HL-60/S4 treated with retinoic acid at 250 ng/mL for 4 days and 3 days (cell line): ENCODE results near the gene IGLL1.
"Not testable (repeated sequence)": the region's sequence is repeated elsewhere in the genome, so short reads cannot be mapped to it uniquely, and the experiment has no call there.

ENCODE experiments used
- in situ Hi-C: fragments of 300-500 bp; cut with MboI; formaldehyde crosslinking; loops from 2 replicates; pipeline ENCODE4 v1.7.0; 2022; ENCODE audit warnings: low sequenced_read_pairs

Gene IGLL1

DNA sequence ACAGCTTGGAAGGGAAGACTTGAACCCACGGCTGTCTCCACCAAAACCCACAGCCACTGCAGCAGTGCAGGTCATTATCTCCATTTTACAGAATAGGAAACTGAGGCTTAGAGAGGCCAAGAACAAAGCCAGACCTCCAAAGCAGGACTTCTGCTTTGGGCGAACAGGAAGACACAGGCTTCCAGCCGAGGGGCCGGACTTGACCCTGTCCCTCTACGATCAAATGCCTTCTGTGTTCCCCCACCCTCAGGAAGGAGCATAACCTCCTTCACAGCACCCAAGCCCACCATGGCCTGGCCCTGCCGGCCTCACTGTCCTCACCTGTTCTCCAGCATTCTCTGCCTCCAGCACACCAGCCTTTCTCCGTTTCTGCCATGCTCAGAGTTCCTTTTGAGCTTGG lies 15.8 kb downstream of the IGLL1 start:
- in situ Hi-C loops = no loop called here

DNA sequence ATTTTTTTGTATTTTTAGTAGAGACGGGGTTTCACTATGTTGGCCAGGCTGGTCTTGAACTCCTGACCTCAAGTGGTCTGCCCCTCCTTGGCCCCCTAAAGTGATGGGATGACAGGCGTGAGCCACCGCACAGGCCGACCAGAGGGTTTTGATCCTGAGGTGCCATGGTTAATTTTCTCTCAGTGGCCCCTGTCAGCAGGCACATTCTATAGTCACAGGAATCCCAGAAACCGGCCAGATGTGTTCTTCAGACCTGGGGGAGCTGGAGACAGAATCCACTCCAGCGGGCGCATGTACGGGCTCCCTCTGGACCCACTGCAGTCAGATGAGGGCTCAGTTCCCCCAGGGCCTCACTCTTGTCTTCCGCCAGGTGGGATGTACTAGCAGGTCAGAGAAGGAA lies 17.0 kb downstream of the IGLL1 start:
- in situ Hi-C loops = no loop called here

DNA sequence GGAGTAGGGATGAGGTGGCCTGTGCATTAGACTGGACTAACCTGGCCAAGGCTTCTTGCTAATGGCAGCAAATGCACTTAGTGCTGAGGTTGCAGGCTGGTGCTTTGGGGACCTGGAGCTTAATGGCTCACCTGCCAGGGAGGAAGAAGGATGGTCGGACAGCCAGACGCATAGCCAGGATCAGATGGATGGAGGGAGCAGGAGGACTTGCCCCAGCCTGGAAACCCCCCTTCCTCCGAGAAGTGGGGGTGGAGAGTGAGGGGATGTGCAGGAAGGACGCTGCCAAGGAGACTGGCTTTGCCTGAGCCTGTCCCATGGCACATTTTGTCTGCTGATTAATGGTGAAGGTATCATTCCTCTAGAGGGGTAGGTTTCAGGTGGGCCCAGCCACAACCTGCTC lies 17.9 kb downstream of the IGLL1 start:
- in situ Hi-C loops = no loop called here

DNA sequence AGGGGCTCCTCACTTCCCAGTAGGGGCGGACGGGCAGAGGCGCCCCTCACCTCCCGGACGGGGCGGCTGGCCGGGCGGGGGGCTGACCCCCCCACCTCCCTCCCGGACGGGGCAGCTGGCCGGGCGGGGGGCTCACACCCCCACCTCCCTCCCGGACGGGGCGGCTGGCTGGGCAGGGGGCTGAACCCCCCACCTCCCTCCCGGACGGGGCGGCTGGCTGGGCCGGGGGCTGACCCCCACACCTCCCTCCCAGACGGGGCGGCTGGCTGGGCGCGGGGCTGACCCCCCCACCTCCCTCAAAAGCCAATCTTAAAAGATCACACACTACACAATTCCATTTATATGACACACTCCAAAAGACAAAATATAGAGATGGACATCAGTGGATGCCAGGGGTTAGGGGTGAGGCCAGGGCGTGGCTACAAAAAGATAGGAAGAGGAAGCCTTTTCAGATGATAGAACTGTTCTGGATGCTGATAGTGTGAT lies 19.0 kb downstream of the IGLL1 start:
- in situ Hi-C loops = not testable (repeated sequence)

DNA sequence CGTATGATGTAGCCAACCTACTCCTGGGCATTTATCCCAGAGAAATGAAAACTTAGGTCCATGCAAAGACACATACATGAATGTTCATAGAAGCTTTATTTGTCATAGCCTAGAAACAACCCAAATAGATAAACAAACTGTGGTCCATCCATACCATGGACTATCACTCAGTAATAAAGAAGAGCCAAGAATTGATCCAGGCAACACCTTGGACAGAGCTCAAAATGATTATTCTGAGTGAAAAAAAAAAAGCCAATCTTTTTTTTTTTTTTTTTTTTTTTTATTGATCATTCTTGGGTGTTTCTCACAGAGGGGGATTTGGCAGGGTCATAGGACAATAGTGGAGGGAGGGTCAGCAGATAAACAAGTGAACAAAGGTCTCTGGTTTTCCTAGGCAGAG lies 19.9 kb downstream of the IGLL1 start:
- in situ Hi-C loops = not testable (repeated sequence)

DNA sequence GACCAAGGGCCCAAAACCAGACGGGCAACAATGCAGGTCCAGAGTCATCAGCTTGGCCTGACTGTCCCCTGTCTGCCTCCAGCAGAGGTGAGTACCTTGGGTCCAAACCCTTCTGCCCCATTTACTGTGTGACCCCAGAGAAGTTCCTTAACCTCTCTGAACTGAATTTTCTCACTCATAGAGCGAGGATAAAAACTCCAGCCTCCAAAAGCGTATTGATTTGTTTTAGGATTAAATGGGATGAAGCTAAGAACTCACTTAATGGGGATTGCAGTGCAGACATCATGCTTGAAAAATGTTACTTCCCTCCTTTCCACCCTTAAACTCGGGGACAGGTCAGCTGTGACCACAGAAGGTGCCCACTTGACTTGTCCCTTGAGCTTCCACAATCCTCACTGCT lies 22.6 kb downstream of the IGLL1 start:
- in situ Hi-C loops = no loop called here

DNA sequence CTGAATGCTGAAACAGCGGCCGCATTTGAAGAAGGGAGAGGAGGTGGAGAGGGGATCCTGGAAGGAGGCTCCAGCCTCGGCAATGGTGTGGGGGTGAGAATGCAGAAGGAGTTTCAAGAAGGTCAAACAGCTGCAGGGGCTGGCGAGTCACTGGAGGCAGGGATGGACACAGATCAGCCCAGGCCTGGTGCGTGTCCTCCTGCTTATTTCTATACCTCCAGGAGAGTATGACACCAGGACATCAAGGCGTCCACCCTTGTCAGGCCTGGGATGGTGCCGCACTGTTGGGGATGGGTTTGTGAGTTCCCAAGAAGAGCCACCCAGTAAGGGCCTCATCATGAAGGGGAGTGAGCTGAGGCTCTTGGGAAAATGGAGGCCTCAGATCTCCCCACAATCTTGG lies 23.1 kb downstream of the IGLL1 start:
- in situ Hi-C loops = no loop called here

DNA sequence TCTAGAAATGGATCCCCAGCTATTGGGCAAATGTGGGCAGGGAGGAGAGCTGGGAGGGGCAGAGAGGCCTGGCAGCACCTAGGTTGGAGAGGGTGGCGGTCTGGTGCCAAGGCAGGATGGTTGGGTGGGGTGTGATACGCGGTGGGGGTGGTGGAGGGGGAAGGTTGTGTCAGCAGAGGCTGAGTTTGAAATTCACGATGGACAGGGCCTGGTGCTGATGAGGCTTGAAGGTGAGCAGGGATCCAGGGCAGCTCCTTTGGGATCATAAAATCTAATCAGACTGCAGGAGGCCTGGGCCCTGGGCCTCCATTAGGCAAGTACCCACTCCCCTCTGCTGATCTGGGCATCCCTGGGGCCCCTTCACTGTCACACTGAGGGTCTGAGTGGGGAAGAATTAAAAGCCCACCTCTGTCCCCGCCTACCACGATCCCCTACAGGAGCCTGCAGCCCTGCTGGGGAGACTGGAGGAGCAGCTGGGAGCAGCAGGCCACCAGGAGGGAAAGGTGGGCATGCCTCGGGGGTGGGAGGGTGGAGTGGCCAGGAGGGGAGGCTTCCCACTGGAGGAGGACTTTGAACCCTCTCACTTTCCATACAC lies 24.0 kb downstream of the IGLL1 start:
- in situ Hi-C loops = no loop called here

DNA sequence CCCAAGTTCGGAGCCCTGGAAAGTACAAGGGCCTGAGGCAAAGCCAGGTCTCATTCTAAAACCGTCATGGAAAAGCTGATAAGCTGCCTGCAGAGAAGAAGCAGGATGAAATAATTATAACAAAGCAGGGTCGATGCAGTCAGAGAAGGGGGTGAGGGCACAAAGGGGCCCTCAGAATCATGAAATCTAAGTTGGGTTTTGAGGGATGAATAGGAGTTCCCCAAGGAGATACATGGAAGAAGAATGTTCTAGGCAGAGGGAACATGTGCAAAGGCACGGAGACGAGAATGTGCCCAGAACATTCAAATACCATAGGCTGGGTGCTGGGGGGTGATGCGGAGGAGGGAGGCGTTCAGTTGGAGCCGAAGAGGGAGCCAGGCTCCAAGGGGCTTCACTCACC lies 25.0 kb downstream of the IGLL1 start:
- in situ Hi-C loops = no loop called here

DNA sequence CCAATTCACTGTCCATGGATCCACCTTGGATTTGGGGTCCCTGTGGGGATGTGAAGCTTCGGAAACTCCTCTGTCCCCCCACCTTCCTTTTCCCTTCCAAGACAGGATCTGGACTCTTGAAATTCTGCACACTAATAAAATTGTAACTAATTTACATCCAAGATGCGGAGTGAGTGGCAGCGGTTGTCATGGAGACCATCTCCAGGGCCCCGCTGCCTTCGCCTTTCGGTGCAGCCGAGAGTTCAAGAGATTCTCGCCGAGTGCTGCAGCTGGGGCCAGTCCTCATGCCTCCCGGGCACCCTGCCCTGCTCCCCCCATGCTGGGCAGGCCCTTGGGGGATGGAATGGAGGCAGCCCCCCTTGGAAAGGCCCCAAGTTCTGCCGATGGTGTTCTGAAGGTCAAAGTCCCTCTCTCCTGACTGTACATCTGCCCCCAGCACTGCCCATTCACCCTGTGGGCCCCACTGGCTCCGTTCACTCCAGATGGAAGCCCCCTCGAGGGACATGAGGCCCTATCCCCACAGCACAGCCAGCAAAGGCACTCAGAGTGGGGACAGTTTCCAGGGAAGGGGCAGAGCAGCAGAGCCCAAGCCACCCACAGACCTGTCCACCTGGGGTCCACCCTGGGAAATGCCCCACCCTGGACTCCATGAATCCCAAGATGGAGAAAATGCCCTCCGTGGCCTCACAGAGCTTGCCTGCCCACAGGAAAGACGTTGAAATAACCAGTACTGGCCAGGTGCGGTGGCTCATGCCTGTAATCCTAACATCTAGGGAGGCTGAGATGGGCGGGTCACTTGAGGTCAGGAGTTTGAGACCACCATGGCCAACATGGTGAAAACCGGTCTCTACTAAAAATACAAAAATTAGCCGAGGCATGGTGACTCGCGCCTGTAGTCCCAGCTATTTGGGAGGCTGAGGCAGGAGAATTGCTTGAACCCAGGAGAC lies 25.9 kb downstream of the IGLL1 start:
- in situ Hi-C loops = no loop called here

DNA sequence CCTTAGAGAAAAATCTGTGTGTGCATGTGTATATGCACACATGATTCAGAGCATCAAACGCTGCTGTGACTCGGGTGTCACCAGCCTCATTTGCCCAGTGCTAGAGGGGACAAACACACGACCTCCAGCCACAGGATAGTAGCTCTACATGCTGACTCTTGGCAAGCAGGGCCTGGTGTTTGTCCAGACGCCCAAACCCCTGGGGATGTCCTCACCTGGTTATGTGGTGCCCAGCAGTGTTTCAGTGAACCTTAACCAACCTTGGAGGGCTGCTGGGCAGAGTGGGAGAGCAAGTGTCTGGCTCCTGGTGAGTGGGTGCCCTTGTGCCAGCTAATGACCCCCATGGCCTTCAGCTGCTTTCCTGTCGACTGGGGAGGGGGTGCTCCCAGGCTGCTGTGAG lies 26.7 kb downstream of the IGLL1 start:
- in situ Hi-C loops = no loop called here

DNA sequence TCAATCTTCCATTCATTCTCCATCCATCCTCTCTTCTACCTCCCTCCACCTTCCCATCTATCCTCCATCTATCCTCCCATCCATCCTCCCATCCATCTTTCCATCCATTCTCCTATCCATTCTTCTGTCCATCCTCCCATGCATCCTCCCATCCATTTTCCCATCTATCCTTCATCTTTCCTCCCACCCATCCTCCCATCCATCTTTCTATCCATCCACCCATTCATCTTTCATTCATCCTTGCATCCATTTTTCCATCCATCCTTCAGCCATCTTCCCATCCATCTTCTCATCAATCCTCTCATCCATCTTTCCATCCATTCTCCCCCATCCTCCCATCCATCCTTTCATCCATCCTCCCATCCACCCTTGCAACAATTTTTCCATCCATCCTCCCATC lies 27.5 kb downstream of the IGLL1 start:
- in situ Hi-C loops = no loop called here

DNA sequence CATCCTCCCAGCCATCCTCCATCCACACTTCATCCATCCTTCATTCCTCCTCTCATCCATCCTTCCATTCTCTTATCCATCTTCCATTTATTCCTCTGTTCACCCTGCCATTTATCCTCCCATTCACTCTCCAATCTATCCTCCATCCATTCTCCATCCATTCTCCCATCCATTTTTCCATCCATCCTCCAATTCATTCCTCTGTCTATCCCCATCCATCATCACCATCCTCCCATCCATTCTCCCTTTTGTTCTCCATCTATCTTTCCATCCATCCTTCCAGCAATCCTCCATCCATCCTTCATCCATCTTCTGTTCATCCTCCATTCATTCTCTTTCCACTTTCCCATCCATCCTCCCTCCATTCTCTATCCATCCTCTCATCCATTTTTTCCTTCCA lies 28.7 kb downstream of the IGLL1 start:
- in situ Hi-C loops = no loop called here

DNA sequence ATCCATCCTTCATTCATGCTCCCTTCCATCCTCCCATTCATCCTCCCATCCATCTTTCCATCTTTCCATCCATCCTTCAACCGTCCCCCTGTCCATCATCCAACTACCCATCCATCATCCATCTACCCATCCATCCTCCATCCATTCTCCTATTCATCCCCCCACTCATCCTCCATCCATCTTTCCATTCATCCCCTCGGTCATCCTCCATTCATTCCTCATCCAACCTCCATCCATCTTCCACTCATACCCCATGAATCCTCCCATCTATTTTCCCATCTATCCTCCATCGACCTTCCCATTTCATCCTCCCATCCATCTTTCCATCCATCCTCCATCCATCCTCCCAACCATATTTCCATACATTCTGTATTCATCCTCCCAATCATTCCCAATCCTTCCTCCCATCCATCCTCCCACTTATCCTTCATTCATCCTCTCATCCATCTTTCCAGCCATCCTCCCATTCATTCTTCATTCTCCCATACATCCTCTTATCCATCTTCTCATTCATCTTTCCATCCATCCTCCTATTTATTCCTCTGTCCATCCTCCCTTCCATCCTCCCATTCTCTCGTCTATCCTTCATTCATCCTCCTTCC lies 29.9 kb downstream of the IGLL1 start:
- in situ Hi-C loops = no loop called here

DNA sequence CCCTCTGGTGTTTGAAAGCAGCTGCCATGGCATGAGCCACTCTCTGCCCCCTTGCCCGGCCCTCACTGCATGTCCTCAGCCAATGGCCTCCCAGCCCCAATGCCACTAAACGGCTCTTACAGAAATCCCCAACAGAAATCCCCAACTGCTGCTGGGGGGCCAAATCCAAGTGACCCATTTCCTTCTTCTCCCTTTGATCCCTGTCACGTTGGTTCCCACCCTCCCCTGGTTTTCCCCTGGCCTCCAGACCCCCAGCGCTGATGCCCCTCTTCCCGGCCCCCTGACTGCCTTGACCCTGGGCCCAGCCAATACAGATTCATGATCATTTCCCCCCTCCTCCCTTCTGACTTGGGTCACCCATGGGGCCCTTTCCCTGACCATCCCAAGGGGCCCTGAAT lies 30.9 kb downstream of the IGLL1 start:
- in situ Hi-C loops = no loop called here

DNA sequence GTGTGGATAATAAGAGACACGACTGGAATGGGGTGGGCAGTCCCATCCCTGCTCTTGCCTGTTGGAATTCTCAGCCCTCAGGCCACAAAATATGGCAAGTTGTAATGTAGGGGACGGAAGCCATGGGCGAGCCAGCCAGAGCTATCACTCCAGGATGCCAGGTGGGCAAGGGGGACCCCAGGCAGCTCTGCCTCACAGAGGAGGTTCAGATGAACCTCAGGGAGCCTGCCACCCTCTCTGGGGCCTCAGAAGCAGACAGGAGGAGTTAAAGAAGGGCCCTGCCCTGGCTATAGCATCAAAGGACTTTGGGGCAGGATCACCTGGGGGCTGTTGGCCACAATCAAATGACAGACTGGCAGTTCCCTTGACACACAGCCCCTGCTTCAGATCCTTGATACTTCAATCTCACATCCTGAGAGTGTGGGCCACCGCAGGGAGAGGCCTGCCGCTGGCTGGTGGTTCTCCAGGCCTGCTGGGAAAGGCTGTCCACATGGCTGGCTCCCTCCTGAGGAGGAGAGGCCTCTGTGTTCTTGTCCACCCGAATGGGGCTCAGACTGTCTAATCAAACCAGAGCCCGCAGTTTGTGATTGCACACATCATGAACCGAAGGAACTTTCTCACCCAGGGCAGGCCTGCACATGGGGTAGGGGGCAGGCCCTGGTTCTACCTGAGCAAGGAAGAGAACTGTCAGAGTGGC lies 31.4 kb downstream of the IGLL1 start:
- in situ Hi-C loops = no loop called here

DNA sequence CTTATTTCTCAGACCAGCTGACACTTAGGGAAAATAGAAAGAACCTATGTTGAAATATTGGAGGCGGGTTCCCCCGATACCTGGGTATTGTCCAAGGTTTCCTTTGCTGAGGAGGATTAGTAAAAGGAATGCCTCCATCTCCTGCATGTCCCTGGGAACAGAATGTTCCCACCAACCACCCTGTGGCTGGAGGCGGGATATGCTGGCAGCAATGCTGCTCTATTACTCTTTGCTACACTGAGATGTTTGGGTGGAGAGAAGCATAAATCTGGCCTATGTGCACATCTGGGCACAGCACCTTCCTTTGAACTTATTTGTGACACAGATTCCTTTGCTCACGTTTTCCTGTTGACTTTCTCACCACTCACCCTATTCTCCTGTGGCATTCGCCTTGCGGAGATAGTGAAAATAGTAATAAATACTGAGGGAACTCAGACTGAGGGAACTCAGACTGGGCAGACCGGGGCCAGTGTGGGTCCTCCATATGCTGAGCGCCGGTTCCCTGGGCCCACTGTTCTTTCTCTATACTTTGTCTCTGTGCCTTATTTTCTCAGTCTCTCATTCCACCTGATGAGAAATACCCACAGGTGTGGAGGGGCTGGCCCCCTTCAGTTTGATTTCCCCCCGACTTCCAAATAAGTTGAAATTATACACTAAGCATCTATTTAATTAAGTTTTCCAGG lies 32.1 kb downstream of the IGLL1 start:
- in situ Hi-C loops = no loop called here

DNA sequence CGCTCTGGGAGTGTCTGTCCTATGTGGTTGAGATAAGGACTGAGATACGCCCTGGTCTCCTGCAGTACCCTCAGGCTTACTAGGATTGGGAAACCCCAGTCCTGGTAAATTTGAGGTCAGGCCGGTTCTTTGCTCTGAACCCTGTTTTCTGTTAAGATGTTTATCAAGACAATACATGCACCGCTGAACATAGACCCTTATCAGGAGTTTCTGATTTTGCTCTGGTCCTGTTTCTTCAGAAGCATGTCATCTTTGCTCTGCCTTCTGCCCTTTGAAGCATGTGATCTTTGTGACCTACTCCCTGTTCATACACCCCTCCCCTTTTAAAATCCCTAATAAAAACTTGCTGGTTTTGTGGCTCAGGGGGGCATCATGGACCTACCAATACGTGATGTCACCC lies 32.7 kb downstream of the IGLL1 start:
- in situ Hi-C loops = not testable (repeated sequence)

DNA sequence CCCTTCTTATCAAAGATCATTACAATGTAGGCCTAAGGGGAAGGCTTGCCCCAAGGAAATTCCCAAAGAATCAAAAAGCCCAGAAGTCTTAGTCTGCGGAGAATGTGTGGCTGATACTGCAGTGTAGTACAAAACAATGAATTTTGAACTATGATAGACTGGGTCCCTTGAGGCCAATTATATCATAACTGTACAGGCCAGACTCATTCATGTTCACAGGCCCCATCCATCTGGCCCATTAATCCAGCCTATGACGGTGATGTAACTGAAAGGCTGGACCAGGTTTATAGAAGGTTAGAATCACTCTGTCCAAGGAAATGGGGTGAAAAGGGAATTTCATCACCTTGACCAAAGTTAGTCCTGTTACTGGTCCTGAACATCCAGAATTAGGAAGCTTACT lies 35.2 kb downstream of the IGLL1 start:
- in situ Hi-C loops = no loop called here

DNA sequence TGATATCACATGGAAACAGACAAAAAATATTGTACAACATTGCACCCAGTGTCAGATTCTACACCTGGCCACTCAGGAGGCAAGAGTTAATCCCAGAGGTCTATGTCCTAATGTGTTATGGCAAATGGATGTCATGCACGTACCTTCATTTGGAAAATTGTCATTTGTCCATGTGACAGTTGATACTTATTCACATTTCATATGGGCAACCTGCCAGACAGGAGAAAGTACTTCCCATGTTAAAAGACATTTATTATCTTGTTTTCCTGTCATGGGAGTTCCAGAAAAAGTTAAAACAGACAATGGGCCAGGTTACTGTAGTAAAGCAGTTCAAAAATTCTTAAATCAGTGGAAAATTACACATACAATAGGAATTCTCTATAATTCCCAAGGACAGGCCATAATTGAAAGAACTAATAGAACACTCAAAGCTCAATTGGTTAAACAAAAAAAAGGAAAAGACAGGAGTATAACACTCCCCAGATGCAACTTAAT lies 36.5 kb downstream of the IGLL1 start:
- in situ Hi-C loops = not testable (repeated sequence)

DNA sequence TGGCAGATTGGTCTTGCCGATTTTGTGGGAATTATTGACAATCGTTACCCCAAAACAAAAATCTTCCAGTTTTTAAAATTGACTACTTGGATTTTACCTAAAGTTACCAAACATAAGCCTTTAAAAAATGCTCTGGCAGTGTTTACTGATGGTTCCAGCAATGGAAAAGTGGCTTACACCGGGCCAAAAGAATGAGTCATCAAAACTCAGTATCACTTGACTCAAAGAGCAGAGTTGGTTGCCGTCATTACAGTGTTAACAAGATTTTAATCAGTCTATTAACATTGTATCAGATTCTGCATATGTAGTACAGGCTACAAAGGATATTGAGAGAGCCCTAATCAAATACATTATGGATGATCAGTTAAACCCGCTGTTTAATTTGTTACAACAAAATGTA lies 37.2 kb downstream of the IGLL1 start:
- in situ Hi-C loops = no loop called here
